GM12865 (cell line): Measurements from ENCODE around the gene SORCS3.

ENCODE experiments used
- DNase-seq: peaks from one replicate; pipeline ENCODE4 v3.0.0; 2010; ENCODE audit warnings: low read depth
- H3K4me3 ChIP-seq: 2 replicates; pipeline ENCODE4 v1.5.1; 2011; ENCODE audit warnings: mild to moderate bottlenecking, low read depth, low read length, control low read depth
- TF ChIP-seq, protein P1 (sequence below): IDR thresholded peaks from 2 replicates; pipeline ENCODE4 v1.5.1; 2011; ENCODE audit warnings: low read length, control low read depth, low read depth, inconsistent platforms; ENCODE audit not compliant: insufficient read depth; ENCODE audit errors: missing control alignments

Gene SORCS3

DNA sequence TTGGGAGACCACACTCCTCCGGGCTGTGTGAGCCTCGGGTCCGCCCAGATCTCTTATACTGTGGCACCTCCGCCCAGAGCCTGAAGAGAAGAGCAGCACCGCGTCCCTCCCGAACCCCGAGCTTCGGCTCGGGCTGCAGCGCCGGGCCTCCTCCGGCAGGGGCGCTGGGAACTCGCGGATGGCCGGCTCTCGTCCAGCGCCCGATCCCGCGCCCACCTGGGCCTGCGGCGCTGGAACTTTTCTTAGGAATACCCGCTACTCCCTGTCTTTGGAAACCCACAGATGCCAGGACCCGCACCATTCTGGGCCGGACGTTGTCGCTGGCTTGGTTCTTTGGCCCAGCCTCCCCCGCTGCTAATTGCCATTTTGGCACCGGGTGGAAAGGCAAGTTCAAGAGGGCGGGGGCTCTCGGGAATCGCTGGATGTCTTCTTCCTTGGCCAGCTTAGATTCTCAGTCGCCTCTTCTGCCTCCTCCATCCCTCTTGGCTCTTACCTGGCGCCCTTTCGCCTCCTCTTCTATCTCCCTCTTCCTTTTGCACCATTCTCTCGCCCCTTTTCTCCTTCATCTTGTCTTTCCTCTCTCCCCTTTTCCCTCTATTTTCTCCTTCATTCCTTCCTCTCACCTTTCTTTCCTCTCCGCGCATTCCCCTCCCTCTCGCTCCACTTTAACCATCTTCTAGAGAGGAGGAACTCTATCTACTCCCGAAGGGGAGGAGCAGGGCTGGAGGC lies 2.1 kb upstream of the SORCS3 start:
- TF ChIP-seq, protein P1, sequence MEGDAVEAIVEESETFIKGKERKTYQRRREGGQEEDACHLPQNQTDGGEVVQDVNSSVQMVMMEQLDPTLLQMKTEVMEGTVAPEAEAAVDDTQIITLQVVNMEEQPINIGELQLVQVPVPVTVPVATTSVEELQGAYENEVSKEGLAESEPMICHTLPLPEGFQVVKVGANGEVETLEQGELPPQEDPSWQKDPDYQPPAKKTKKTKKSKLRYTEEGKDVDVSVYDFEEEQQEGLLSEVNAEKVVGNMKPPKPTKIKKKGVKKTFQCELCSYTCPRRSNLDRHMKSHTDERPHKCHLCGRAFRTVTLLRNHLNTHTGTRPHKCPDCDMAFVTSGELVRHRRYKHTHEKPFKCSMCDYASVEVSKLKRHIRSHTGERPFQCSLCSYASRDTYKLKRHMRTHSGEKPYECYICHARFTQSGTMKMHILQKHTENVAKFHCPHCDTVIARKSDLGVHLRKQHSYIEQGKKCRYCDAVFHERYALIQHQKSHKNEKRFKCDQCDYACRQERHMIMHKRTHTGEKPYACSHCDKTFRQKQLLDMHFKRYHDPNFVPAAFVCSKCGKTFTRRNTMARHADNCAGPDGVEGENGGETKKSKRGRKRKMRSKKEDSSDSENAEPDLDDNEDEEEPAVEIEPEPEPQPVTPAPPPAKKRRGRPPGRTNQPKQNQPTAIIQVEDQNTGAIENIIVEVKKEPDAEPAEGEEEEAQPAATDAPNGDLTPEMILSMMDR = peak; percentile 38
- no peak for DNase-seq

DNA sequence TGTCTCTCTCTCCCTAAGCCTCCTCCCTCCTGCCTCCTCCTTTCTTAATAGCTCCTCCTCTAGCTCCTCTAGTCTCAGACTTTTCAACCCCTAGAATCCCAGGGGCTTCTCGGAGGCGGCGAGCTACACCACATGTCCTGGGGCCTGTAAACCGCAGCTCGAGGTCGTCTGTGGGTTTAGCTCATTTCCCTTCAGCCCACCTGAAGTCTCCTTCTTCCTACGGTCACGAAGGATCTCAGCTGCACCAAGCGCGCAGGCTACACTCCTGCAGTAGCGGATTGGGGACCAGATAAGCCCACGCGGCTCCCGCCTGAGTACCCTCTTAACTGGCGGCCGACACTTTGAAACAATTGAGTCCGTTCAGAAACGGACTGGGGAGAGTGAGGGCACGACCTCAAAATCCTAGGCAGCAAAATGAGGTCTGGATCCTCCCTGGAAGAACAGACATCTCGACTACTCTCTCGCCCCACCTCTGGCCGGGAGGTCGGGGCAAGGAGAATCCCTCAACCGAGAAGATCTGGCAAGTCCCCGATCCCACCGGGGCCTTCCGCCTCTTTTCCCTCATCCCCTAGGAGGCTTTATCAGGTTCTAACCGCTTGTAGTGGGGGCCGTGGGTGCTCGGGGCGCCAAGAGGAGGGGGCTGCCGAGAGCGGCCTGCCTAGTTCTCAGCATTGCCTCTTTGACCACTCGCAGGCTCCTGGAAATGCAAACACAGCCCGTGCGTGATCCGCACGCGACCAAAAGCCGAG lies 1.3 kb upstream of the SORCS3 start:
- no peak for DNase-seq
- H3K4me3 ChIP-seq = no peak overlapping the region
- TF ChIP-seq, protein P1 = no peak

More for the DNA sequence above, 2.1 kb upstream of the SORCS3 start:
- H3K4me3 ChIP-seq = no peak overlapping the region

DNA sequence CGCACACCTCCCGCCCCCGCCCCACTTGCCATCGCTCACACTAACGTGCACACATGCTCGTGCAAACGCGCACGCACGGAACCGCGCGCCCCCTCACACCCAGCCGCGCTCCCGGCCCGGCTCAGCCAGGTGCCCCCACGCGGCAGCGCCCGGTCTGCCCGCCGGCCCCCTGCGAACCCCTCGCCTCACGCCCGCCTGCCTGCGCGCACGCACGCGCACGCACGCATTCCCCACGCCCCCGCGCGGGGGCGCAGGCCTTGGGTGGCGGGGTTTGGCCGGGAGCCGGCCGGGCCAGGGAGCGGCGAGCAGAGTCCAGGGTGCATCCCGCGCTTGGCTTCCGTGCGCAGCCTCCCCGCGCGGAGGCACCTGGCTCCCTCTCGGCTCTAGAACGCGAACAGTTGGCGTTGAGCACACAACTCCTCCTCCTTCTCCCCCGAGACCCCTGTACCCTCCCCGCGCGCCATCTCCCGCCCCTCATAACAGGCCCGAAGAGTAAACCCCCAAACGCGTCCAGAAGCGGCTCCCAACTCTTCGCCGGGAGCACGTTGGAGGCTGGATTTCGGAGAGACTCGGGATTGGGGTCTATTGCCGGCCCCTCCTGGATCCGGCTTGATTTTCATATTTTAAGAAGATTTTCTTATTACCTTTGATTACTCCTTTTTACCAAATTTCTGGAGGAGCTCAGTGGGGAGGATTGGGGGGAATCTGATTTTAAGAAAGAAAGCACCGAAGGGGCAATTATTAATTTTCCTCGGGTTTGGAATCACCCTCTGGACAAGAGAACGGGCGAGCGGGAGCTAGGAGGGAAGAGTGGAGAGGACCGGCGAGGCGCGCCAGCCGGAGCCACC lies 527 bp upstream of the SORCS3 start:
- TF ChIP-seq, protein P1 = no peak
- no peak overlapping the region for H3K4me3 ChIP-seq
- DNase-seq = no peak

DNA sequence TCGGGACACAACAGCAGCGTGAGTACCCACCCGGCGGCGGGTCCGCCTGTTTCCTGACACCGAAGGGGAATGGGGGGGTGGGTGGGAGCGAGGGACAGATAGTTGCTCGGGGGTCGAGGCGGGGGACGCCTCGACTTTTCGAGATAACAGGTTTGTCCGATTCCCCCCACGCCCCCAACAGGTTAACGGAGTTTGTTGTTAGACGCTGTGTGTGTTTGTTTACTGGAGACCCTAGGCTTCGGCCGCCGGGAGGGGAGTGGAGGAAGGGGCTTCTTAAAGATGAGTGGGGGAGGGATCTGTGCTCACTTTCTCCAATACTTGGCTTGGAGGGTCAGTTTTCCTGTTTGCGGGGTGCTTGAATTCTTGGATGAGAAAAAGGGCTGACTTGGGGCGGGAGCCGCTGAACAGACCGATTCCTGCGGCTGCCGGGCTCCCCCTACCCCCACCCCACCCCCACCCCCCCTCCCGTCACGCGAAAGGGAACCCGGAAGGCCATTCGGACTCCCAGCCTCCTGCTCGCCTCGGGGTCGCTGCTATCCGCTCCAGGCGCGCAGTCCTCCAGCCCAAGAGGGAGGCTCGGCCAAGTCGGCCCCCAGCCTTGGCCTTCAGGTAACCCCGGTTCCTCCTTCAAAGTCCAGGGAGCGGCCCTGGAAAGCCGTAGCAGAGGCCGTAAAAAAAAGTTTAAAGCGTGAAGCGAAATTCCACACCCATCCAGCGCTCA lies 1.0 kb downstream of the SORCS3 start:
- TF ChIP-seq, protein P1 = no peak
- DNase-seq = no peak
- H3K4me3 ChIP-seq = no peak overlapping the region

DNA sequence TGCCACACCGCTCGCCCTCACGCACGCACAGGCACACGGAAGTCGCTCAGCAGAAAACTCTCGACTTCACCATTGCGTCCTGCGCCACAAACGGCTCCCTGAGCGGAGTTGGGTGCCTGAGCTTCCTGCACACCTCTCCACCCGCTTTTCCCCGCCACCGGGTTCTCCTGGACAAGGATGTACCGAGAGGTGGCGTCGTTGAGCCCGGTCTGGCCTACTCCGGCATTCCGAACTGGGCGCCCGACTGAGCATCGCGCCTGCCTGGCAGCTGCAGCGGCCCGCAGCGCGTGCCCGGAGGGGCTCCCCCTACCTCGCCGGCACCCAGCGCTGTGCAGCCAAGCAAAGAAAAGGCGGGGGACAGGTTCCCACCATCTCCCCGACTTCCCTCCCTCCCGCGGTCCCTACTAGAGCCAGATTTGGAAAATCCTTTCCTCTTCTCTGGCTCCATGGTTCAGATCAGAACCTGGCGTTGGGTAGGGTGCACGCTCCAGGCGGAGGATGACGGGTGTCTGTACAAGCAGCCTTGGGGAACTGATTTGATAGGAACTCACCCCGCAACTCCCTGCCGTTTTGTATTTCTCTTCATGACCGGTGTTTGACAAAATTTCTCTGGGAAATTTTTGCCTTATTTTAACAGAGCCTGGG lies 1.7 kb downstream of the SORCS3 start:
- DNase-seq = peak; percentile 10
- TF ChIP-seq, protein P1 = peak; percentile 11
- no peak overlapping the region for H3K4me3 ChIP-seq

DNA sequence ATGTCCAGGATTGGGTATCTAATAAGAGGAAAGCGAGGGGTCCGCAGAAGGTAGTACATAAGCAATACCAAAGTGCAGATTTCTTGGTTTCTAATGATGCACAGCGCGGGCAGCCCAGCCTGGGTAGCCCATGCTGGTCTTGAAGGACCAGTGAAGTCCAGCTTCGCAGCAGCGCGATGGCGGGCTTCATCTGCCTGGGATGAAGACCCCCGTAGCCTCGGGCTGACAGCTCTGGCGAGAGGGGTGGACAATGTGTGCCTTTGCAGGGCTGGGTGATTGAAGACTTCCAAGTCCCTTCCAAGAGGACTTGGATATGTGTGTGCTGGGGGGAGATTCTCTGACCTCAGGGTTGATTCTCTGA lies 2.2 kb downstream of the SORCS3 start:
- TF ChIP-seq, protein P1 = no peak
- no peak for DNase-seq
- H3K4me3 ChIP-seq = no peak overlapping the region
